ENCODE results near the gene MICALL2.

DNA sequence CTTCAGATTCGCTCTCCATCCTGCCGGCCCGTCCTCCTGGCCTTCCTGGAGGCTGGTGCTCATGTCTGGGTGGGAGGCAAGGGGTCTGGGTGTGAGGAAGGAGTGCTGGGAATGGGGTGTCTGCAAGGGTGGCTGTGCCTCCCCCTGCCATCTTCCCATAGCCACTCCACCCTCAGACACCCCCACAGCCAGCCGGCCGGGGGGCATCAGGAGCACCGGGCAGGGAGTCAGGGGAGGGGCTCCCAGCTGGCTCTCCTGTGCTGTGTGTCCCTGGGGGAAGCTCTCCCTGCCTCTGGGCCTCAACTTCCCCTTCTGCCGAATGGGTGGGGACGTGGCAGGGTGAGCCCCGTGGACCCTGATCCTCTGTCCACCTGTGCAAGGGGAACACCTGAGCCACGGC is 18.6 kb downstream of the MICALL2 start:
- TF ChIP-seq CTCF (IDR thresholded peaks at IDR 0.05; ENCODE audit: low read depth, low read length, missing input control) (no peak), RAD21 (IDR thresholded peaks at IDR 0.05) (no peak), MAX (IDR thresholded peaks at IDR 0.05) (no peak), SP1 (IDR thresholded peaks at IDR 0.05) (no peak)

Measured in liver (tissue), 3 donors.